Bone marrow (tissue), 2 donors: Measurements from ENCODE around the gene QSOX1.
"Not testable (repeated sequence)": the region's sequence is repeated elsewhere in the genome, so short reads cannot be mapped to it uniquely, and the experiment has no call there.

Source experiments
- DNase-seq, 2 donors: peaks; one replicate each; lab custom pipeline; 2025; lab: John Stamatoyannopoulos, UW

The QSOX1 gene, protein sequence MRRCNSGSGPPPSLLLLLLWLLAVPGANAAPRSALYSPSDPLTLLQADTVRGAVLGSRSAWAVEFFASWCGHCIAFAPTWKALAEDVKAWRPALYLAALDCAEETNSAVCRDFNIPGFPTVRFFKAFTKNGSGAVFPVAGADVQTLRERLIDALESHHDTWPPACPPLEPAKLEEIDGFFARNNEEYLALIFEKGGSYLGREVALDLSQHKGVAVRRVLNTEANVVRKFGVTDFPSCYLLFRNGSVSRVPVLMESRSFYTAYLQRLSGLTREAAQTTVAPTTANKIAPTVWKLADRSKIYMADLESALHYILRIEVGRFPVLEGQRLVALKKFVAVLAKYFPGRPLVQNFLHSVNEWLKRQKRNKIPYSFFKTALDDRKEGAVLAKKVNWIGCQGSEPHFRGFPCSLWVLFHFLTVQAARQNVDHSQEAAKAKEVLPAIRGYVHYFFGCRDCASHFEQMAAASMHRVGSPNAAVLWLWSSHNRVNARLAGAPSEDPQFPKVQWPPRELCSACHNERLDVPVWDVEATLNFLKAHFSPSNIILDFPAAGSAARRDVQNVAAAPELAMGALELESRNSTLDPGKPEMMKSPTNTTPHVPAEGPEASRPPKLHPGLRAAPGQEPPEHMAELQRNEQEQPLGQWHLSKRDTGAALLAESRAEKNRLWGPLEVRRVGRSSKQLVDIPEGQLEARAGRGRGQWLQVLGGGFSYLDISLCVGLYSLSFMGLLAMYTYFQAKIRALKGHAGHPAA

DNA sequence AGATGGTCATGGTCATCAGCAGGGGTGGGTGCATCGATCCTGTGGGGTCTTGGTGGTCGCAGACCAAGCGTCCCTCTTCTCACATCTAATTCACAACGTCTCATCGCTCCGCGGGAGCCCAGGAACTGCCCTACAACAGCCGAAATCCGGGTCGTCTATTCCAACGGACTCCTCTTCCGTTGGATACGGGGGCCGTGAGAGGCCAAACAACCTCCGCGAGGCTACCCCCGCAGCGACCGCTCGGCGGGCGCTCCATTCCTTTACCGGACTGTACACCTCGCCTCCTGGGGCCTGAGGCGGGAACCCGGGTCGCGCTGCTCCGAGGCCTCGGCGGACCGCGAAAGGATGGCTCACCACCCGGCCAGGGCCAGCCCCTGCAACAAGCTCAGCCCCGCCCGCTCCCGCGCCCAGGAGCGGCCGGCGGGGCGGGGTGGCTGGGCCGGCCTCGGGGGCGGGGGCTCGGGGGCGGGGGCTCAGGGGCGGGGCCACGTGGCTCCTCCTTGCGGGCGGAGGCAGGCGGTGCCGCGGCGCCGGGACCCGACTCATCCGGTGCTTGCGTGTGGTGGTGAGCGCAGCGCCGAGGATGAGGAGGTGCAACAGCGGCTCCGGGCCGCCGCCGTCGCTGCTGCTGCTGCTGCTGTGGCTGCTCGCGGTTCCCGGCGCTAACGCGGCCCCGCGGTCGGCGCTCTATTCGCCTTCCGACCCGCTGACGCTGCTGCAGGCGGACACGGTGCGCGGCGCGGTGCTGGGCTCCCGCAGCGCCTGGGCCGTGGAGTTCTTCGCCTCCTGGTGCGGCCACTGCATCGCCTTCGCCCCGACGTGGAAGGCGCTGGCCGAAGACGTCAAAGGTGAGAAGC lies at the start of gene QSOX1:
QSOX1 (plus strand) TSS at position 545 of the 857 bp plus-strand sequence; CDS start at position 584, 39 bp downstream.
- DNase-seq: peak; percentile 48 to 86

DNA sequence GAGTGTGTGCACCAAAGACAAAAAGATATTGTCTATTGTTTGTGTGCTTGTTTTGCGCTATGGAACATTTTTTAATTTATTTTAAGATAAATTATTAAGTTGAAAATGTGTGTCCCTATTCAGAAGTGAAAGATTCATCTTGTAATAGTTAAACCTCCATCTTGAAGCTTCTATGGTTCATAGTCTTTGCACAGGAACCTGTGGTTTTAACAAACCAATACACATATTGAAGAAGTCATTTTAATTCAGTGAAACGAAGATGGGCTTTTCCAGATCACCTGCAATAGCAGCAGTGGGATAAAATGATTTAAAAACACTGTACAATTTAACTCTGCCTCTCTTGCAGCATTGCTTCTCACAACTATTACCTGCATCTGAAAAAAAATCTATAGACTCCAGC lies 42.6 kb upstream of the QSOX1 start:
- no peak for DNase-seq

DNA sequence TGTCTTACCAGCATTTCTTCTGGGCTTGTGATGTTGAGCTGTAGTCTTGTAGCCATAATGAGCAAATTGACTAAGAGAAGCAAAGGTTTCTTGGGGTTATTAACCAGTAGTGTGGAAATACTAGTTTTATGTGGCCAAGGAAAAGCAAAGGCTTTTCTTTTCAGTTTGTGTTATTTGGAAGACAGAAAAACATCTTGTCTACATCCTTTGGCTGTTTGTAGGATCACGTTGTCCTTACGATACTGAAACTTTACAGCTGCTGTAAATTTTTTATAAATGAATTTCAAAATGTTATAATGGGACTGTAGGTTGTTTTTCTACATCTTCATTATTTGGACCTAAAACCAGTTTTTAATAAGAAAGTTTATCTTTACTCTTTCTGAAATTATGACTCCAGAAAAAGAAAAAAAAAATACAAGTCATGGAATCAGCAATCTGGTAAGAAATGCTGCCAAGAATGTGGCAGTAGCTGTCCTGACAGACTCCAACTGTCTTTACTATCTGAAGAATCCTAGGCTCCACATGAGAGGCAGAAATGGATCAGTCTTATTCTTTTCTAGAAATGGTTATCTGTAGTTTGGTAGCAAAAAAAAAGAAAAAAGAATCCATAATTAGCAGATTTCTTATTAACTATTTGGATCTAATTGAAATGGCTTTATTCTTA lies 41.6 kb upstream of the QSOX1 start:
- no peak for DNase-seq

GRCh38 chr1:180114396-180114945 lies 40.2 kb upstream of the QSOX1 start:
- DNase-seq: no peak

DNA sequence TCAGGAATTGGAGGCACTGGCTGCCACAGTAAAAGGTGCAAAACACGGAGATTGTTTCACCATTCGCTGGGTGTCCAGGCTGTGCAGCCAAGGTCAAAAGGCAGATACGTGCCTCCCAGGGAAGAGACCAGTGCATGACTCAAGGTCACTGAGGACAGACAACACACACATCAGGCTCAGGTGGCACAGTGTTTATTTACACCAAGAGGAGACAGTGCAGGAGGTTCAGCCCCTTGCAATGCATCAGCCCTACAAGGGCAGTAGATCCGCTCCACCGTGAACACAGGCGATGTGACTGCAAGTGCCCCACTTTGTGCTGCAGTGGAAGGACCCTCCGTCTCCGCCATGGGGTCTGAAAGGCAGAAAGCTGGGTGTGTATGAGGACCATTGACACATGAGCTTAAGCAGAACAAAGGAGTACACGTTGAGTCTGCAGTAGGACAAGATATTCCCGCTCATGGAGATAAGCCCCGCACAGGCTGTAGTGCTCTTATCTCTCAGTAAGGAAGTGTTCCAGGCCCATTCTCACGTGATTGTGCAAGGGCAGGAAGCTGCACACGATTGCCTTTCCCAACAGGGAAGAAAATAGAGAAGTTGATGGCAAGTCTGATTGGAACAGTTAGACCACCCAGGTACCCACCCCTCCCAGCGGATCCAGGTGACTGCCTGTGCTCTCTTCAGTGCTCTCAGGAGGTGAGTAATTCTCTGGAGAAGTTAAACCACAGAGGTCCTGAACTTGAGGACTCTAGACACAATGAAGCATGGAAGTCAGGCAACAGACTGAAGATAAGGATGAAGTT lies 37.5 kb upstream of the QSOX1 start:
- DNase-seq: no peak

DNA sequence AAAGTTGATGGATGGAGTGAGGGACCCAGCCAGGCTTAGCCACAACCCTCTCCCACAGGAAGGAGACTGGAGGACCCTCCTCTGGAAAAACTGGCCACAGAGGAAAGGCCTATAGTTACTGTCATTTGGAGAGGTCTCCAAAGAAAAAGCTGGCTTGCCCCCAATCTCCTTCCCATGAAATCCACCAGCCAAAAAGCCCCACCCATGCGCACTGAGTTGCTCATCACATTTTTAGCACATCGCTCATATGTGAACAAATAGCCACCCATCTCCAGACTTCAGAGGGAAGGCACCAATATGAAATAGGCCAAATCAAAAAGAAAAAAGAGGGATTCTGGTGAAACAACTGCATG lies 36.9 kb upstream of the QSOX1 start:
- no peak for DNase-seq

GRCh38 chr1:180119837-180120236 lies 34.8 kb upstream of the QSOX1 start:
- DNase-seq: no peak

DNA sequence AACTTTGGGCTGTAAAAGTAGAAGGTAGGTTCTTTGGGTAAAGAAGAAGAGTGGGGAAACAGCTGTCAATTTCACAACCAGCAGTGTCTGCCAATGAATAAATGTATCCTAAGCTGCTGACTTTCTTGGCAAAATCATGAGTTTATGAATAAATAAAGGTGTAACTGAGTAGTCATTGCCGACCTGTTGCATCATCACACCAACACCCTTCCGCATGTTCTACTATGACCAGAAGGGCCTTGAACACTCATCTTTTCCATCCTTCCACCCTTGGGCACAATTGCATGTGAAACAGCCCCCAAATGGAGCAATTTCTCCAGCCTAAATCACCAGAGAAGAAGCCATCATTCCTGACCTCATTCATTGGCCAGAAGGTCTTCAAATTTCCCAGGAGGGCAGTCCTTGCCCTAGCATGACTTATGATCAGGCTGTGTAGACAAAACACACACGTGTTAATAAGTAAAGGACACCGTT lies 31.2 kb upstream of the QSOX1 start:
- DNase-seq: no peak

GRCh38 chr1:180130651-180131050 lies 24.0 kb upstream of the QSOX1 start:
- DNase-seq: no peak

GRCh38 chr1:180131510-180131909 lies 23.2 kb upstream of the QSOX1 start:
- peak in 1 of 2 donors; percentile 28 for DNase-seq

DNA sequence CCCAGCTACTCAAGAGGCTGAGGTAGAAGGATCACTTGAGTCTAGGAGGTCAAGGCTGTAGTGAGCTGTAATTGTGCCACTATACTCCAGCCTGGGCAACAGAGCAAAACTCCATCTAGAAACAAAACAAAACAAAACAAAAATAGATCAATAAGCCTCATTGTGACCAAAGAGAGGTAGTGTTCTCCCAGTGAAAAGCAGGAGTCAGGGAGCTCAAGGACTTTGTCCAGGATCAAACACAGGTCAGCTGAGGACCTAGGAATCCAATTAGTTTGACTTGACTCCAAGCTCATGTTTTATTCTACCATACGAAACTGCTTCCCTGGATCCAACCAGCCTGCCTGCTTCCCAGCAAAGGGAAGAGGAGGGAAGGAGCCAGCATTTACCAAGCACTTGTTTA lies 21.5 kb upstream of the QSOX1 start:
- DNase-seq: no peak

DNA sequence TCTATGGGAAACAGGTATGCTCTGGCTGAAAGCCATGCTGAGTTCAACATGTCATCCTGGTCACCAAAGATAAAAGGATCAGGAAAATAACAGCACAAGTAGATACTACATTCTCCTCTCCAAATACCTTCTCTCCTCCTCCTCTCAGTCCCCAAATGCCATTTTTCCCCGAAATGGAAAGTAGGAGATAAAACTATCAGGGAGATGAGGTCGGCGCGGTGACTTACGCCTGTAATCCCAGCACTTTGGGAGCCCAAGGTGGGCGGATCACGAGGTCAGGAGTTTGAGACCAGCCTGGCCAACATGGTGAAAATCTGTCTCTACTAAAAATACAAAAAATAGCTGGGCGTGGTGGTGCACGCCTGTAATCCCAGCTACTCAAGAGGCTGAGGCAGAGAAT lies 21.0 kb upstream of the QSOX1 start:
- DNase-seq: not testable (repeated sequence)

- no peak for DNase-seq
These were observed 19.1 kb upstream of the QSOX1 start for GRCh38 chr1:180135535-180135934.

DNA sequence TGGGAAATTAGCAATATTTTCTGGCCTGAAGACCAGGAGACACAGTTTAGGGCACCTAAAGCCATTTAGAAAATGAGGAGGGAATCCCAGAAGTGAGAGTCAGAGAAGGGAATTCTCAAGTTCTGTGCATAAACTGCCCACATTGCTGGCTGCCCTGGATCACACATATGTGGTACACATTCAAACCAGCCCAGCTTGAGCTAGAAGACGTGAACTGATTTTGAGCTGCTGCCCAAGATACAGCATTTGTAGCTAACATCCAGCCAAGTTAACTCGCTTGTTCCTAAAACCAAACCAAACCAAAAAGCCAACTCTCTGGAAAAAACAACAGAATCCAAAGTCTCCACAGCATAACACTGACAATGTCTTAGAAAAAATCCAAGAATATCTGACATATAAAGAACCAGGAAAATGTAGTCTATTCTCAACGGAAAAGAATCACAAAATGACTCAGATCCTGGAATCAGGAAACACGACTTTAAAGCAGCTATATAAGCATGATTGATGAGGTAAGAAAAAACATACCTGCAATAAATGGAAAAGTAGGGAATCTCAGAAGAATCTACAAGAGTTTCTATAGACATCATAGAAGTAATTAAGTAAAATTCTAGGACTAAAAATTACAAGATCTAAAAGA lies 18.2 kb upstream of the QSOX1 start:
- DNase-seq: no peak

- no peak for DNase-seq
These were observed 17.7 kb upstream of the QSOX1 start for GRCh38 chr1:180136968-180137356.

- no peak for DNase-seq
These were observed 16.9 kb upstream of the QSOX1 start for GRCh38 chr1:180137776-180138175.

GRCh38 chr1:180141381-180141934 lies 13.2 kb upstream of the QSOX1 start:
- DNase-seq: no peak

DNA sequence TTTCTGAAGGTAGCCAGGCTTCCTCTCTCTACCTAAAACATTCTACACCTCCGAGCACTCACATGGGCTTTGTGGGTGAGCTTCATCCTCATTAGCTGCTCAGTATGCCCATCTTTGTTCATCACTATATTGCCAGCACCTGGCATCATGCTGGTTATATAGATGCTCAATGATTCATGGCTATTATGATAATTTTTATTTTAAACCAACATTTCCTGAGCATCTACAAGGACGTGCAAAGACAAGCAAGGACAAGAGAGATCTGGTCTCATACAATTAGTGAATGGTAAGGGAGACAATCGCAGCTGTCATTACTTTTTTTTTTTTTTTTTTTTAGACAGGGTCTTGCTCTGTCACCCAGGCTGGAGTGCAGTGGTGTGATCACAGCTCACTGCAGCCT lies 11.3 kb upstream of the QSOX1 start:
- DNase-seq: no peak

DNA sequence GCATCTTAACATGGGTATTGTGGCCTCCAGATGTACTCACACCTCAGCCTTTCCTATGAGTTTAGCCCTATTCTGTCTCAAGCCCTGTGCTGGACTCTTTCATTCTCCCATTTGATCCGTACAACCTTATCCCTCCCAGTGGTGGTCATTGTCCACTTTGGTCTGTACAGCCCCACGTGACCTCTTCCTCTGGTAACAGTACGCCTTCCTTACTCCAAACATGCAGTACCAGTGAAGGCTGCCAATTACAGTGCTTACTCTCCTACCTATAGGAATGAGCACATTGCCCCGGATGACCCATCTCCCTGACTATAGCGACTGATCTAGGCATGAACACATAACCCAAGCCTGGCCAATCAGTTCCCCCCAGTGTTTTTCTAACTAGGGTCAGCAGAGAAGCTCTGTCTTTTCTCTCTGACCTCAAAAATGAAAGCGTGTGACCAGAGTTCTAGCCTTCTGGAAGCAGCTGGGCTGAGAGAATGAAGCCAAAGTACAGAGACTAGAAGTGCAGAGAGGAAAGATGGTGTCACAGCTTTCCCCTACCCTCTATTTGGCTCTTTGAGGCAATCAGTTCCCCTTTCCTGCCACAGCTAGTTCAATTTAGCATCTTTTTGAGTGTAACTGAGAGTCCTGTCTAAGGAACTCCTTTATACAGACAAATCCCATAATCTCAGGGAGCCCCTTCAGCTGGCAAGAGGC lies 9.9 kb upstream of the QSOX1 start:
- no peak for DNase-seq
